Breast epithelium (tissue), 3 donors: ENCODE measurements around the gene MRPL38.

Source experiments
- POLR2A ChIP-seq: fragments of 450-650 bp; IDR thresholded peaks from one replicate; pipeline ENCODE4 v1.6.1; 2016; ENCODE audit warnings: antibody characterized with exemption, mild to moderate bottlenecking, moderate library complexity
- POLR2AphosphoS5 ChIP-seq, 3 donors: sonication (generic); formaldehyde crosslinking; IDR thresholded peaks; one replicate each; pipeline ENCODE4 v1.6.1; 2017; ENCODE audit warnings: antibody characterized with exemption in 3 of 3
- TF ChIP-seq, protein P1 (sequence below), 3 donors: fragments of 450-650 bp; IDR thresholded peaks; one replicate each; pipeline ENCODE4 v1.5.1; 2016 to 2017; ENCODE audit warnings: antibody characterized with exemption in 3 of 3, mild to moderate bottlenecking in 3 of 3, moderate library complexity in 3 of 3

DNA sequence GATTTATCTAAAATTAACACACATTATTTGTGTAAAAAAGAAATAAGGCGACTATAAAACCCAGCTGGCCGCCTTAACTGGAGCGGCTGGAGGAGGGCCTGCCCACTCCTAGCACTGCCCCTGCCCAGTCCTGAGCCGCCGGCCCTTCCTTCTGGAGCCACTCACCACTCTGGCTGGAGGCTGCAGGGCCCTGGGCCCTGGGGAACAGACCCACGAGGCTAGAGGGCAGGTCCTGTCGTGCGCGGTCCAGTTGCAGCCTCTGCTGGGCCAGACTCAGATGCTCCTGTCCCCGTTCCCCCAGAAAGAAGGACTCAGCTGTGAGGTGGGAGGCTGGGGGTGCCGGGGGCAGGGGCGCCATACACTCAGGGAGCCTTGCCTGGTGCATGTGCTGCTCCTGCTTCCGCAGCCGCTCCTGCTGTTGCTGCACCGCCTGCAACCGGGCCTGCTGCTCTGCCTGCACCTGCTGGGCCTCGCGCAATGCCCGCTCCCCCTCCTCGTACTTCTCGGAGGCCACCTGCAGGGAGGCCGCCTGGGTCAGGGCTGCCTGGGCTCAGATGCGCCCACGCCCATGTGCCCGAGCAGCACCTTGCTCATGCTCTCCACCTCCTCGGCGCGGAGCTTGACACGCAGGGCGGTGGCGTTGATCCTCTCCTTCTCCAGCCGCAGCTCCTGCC is 9.0 kb upstream of the MRPL38 start:
- TF ChIP-seq, protein P1, sequence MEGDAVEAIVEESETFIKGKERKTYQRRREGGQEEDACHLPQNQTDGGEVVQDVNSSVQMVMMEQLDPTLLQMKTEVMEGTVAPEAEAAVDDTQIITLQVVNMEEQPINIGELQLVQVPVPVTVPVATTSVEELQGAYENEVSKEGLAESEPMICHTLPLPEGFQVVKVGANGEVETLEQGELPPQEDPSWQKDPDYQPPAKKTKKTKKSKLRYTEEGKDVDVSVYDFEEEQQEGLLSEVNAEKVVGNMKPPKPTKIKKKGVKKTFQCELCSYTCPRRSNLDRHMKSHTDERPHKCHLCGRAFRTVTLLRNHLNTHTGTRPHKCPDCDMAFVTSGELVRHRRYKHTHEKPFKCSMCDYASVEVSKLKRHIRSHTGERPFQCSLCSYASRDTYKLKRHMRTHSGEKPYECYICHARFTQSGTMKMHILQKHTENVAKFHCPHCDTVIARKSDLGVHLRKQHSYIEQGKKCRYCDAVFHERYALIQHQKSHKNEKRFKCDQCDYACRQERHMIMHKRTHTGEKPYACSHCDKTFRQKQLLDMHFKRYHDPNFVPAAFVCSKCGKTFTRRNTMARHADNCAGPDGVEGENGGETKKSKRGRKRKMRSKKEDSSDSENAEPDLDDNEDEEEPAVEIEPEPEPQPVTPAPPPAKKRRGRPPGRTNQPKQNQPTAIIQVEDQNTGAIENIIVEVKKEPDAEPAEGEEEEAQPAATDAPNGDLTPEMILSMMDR (IDR thresholded peaks at IDR 0.05): no peak
- TF ChIP-seq POLR2A (no peak), POLR2AphosphoS5 (IDR thresholded peaks at IDR 0.05) (no peak)
